Measurements from ENCODE around the gene CPA2.

The CPA2 gene

GRCh38 chr7:130322615-130323014 lies 56.0 kb downstream of the CPA2 start:
- no peak for DNase-seq

- DNase-seq: no peak
Measured at GRCh38 chr7:130324306-130324943, 57.8 kb downstream of the CPA2 start.

GRCh38 chr7:130329681-130330080 lies 63.0 kb downstream of the CPA2 start:
- DNase-seq: peak; percentile 55

- no peak for DNase-seq
Measured at GRCh38 chr7:130332259-130333053, 65.8 kb downstream of the CPA2 start.

- no peak for DNase-seq
Measured at GRCh38 chr7:130333832-130334231, 67.2 kb downstream of the CPA2 start.

GRCh38 chr7:130334274-130334673 lies 67.6 kb downstream of the CPA2 start:
- DNase-seq: no peak

- DNase-seq: no peak
Measured at GRCh38 chr7:130337410-130337971, 70.8 kb downstream of the CPA2 start.

- no peak for DNase-seq
Measured at GRCh38 chr7:130338233-130338632, 71.6 kb downstream of the CPA2 start.
